HK-2 (cell line): ENCODE measurements around the gene SHLD2.
"Not testable (repeated sequence)": the region's sequence is repeated elsewhere in the genome, so short reads cannot be mapped to it uniquely, and the experiment has no call there.

Source experiments
- DNase-seq: peaks from one replicate; pipeline ENCODE4 v3.0.0-alpha.2; 2018; ENCODE audit not compliant: unreplicated experiment

SHLD2 gene

GRCh38 chr10:87085537-87085936, 9.5 kb upstream of the SHLD2 start:
- no peak for DNase-seq

- no peak for DNase-seq
Measured at GRCh38 chr10:87089746-87090145, 5.3 kb upstream of the SHLD2 start.

- no peak for DNase-seq
Measured at GRCh38 chr10:87090779-87091178, 4.2 kb upstream of the SHLD2 start.

- DNase-seq: no peak
Measured at GRCh38 chr10:87092376-87092860, 2.6 kb upstream of the SHLD2 start.

- DNase-seq: no peak
Measured at GRCh38 chr10:87092861-87093631, 2.0 kb upstream of the SHLD2 start.

- DNase-seq: peak; percentile 69
Measured at GRCh38 chr10:87093632-87094372, 1.2 kb upstream of the SHLD2 start.

GRCh38 chr10:87095236-87095945, 385 bp downstream of the SHLD2 start:
- DNase-seq: peak; percentile 94

- no peak for DNase-seq
Measured at GRCh38 chr10:87101996-87102395, 7.0 kb downstream of the SHLD2 start.

GRCh38 chr10:87104727-87105126, 9.7 kb downstream of the SHLD2 start:
- DNase-seq: not testable (repeated sequence)

GRCh38 chr10:87105446-87106124, 10.6 kb downstream of the SHLD2 start:
- no peak for DNase-seq

GRCh38 chr10:87118122-87118521, 23.1 kb downstream of the SHLD2 start:
- not testable (repeated sequence) for DNase-seq

- not testable (repeated sequence) for DNase-seq
Measured at GRCh38 chr10:87119029-87119428, 24.0 kb downstream of the SHLD2 start.

GRCh38 chr10:87123351-87123750, 28.3 kb downstream of the SHLD2 start:
- not testable (repeated sequence) for DNase-seq

- not testable (repeated sequence) for DNase-seq
Measured at GRCh38 chr10:87127048-87127447, 32.0 kb downstream of the SHLD2 start.

GRCh38 chr10:87127607-87128156, 32.7 kb downstream of the SHLD2 start:
- DNase-seq: not testable (repeated sequence)

- DNase-seq: not testable (repeated sequence)
Measured at GRCh38 chr10:87132176-87132575, 37.2 kb downstream of the SHLD2 start.

- not testable (repeated sequence) for DNase-seq
Measured at GRCh38 chr10:87133936-87134335, 38.9 kb downstream of the SHLD2 start.

- not testable (repeated sequence) for DNase-seq
Measured at GRCh38 chr10:87134440-87134839, 39.4 kb downstream of the SHLD2 start.

- not testable (repeated sequence) for DNase-seq
Measured at GRCh38 chr10:87137478-87137877, 42.5 kb downstream of the SHLD2 start.

- DNase-seq: not testable (repeated sequence)
Measured at GRCh38 chr10:87142230-87143108, 47.5 kb downstream of the SHLD2 start.
